Vagina (tissue), 2 donors: Measurements from ENCODE around the gene AHNAK2. TPM values are rescaled to one million over a fixed set of nuclear protein-coding genes. Genes with fewer than 3 reads are reported as not detected.

ENCODE experiments used
- DNase-seq, 2 donors: peaks; one replicate each; pipeline ENCODE4 v3.0.0-alpha.2; 2017; ENCODE audit errors: extremely low spot score in 2 of 2
- H3K27ac ChIP-seq: fragments of 200-600 bp; sonication (generic); one replicate; pipeline ENCODE4 v1.5.1; 2019
- H3K27me3 ChIP-seq: fragments of 200-600 bp; sonication (generic); one replicate; pipeline ENCODE4 v1.5.1; 2019
- H3K36me3 ChIP-seq, 2 donors: fragments of 200-600 bp; sonication (generic); one replicate each; pipeline ENCODE4 v1.5.1; 2017 to 2019
- H3K4me1 ChIP-seq: fragments of 200-600 bp; sonication (generic); one replicate; pipeline ENCODE4 v1.5.1; 2019
- H3K4me3 ChIP-seq, 2 donors: fragments of 200-600 bp; sonication (generic); 1 replicate in 1 of 2; 2 replicates in 1 of 2; pipeline ENCODE4 v1.5.1; 2016 to 2019
- H3K9me3 ChIP-seq: fragments of 200-600 bp; sonication (generic); one replicate; pipeline ENCODE4 v1.5.1; 2019
- CTCF ChIP-seq, 3 experiments: fragments of 450-650 bp in 2 of 3; fragments of 200-600 bp in 1 of 3; sonication (generic) in 1 of 3; IDR thresholded peaks; one replicate each; pipeline ENCODE4 v1.5.1; 2017 to 2019; ENCODE audit warnings: antibody characterized with exemption in 3 of 3, mild to moderate bottlenecking in 2 of 3, moderate library complexity in 2 of 3
- POLR2A ChIP-seq, 2 donors: fragments of 450-650 bp; IDR thresholded peaks; one replicate each; pipeline ENCODE4 v1.6.1; 2017; ENCODE audit warnings: antibody characterized with exemption in 2 of 2, mild to moderate bottlenecking in 2 of 2, moderate library complexity in 2 of 2
- POLR2AphosphoS5 ChIP-seq, 2 donors: sonication (generic); formaldehyde crosslinking; IDR thresholded peaks; one replicate each; pipeline ENCODE4 v1.9.0; 2017; ENCODE audit warnings: antibody characterized with exemption in 2 of 2, mild to moderate bottlenecking in 2 of 2, low read depth in 1 of 2; ENCODE audit not compliant: insufficient read depth in 1 of 2
- intact Hi-C: fragments of 100-400 bp; cut with DNase I; formaldehyde crosslinking; loops from one replicate; pipeline ENCODE4 v1.15.1; 2023
- total RNA-seq: library from RNA; depleted of rRNA; stranded (reverse); fragments of >200 nt; gene quantifications from one replicate; pipeline ENCODE4 v1.2.3, GENCODE V29; 2016

Gene AHNAK2
- total RNA-seq, 1 donor from 2014 or later = 180 TPM

DNA sequence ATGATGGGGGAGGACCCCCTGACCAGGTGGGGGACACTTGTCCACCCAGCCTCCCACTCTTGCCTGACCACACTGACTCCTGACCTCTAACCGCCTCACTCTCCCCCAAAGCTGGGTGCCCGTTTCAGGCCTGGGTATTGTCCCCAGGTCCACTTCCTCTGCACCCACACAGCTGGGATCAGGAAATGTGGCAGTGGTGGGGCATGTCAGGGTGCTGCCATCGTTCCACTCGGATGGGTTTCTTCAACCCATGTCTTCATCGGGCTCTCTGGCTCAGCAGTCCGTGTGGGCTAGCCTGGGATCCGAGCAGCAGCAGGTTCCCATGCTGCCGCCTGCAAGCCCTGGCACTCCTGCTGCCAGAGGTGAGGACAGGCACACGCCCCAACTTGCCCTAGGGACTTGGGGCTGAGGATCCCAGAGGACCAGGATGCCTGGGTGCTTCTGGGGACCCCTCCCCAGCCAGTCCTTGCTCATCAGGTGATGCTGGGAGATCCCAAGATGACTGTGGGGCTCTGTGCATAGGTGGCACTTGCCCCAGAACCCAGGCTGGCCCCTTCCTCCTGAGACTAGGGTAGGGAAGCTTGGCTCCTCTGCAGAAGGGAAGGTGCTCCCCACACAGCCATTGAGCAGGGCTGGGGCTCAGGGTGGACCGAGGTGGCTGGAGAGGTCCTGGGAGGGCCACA lies 4.5 kb upstream of the AHNAK2 start:
- no peaks in the 10 kb centered on the region for H3K36me3 ChIP-seq
- H3K4me1 ChIP-seq = peaks cover 28% of the 10 kb centered on the region
- TF ChIP-seq POLR2AphosphoS5 (IDR thresholded peaks at IDR 0.05; ENCODE audit: insufficient read depth in 1 of 2, low read depth in 1 of 2) (no peak), CTCF (IDR thresholded peaks at IDR 0.05) (no peak), POLR2A (IDR thresholded peaks at IDR 0.05) (no peak)
- no peak for DNase-seq
- no peak overlapping the region for H3K4me3 ChIP-seq
- intact Hi-C loops = loop anchor here (10.0 kb wide), 1 partner anchor 188 kb away; the partner anchor contains the start of gene AKT1
- no peaks in the 10 kb centered on the region for H3K27me3 ChIP-seq
- no peak overlapping the region for H3K27ac ChIP-seq
- no peaks in the 10 kb centered on the region for H3K9me3 ChIP-seq

GRCh38 chr14:104981699-104982541 lies 3.7 kb upstream of the AHNAK2 start:
- TF ChIP-seq POLR2A (IDR thresholded peaks at IDR 0.05) (no peak), POLR2AphosphoS5 (IDR thresholded peaks at IDR 0.05; ENCODE audit: insufficient read depth in 1 of 2, low read depth in 1 of 2) (no peak), CTCF (IDR thresholded peaks at IDR 0.05) (no peak)
- no peak overlapping the region for H3K4me3 ChIP-seq
- no peak for DNase-seq
- H3K4me1 ChIP-seq = peaks cover 33% of the 10 kb centered on the region
- intact Hi-C loops = loop anchor here (10.0 kb wide), 1 partner anchor 187 kb away; the partner anchor contains the start of gene AKT1
- H3K36me3 ChIP-seq = no peaks in the 10 kb centered on the region
- no peaks in the 10 kb centered on the region for H3K9me3 ChIP-seq
- no peaks in the 10 kb centered on the region for H3K27me3 ChIP-seq
- no peak overlapping the region for H3K27ac ChIP-seq

GRCh38 chr14:104980611-104981531 lies 2.7 kb upstream of the AHNAK2 start:
- intact Hi-C loops = loop anchor here (10.0 kb wide), 1 partner anchor 186 kb away; the partner anchor contains the start of gene AKT1
- Histone ChIP-seq H3K36me3 (no peaks in the 10 kb centered on the region), H3K4me1 (peaks cover 33% of the 10 kb centered on the region), H3K27me3 (no peaks in the 10 kb centered on the region), H3K9me3 (no peaks in the 10 kb centered on the region), H3K27ac (no peak overlapping the region), H3K4me3 (no peak overlapping the region)
- DNase-seq = no peak
- TF ChIP-seq POLR2AphosphoS5 (IDR thresholded peaks at IDR 0.05; ENCODE audit: insufficient read depth in 1 of 2, low read depth in 1 of 2) (no peak), POLR2A (IDR thresholded peaks at IDR 0.05) (no peak), CTCF (IDR thresholded peaks at IDR 0.05) (no peak)

- peaks cover 38% of the 10 kb centered on the region for H3K4me1 ChIP-seq
- no peaks in the 10 kb centered on the region for H3K36me3 ChIP-seq
- no peaks in the 10 kb centered on the region for H3K9me3 ChIP-seq
- TF ChIP-seq POLR2A (IDR thresholded peaks at IDR 0.05) = no peak
- peak in 1 of 2 donors; percentile 55 for TF ChIP-seq POLR2AphosphoS5 (IDR thresholded peaks at IDR 0.05; ENCODE audit: insufficient read depth in 1 of 2, low read depth in 1 of 2)
- no peak overlapping the region for H3K4me3 ChIP-seq
- H3K27ac ChIP-seq = no peak overlapping the region
- intact Hi-C loops = loop anchor here (5.0 to 10.0 kb wide), 2 partner anchors 62 to 185 kb away; partner anchors contain the start of gene AKT1
- DNase-seq = no peak
- no peaks in the 10 kb centered on the region for H3K27me3 ChIP-seq
These were observed 1.8 kb upstream of the AHNAK2 start for GRCh38 chr14:104979758-104980610.
